Hepatocyte (in vitro differentiated cells): ENCODE data around the gene POLR2L. TPM values are rescaled to one million over a fixed set of nuclear protein-coding genes. Genes with fewer than 3 reads are reported as not detected.

Experiments used
- DNase-seq: peaks from one replicate; pipeline ENCODE4 v3.0.0-alpha.2; 2016; ENCODE audit warnings: low spot score
- H2AFZ ChIP-seq: fragments of 200-600 bp; sonication (generic); 2 replicates; pipeline ENCODE4 v1.6.0; 2016; ENCODE audit warnings: antibody characterized with exemption, mild to moderate bottlenecking
- H3K27ac ChIP-seq: fragments of 200-600 bp; sonication (generic); 2 replicates; pipeline ENCODE4 v1.5.1; 2016; ENCODE audit warnings: mild to moderate bottlenecking
- H3K27me3 ChIP-seq: fragments of 200-600 bp; sonication (generic); 2 replicates; pipeline ENCODE4 v1.6.1; 2016
- H3K36me3 ChIP-seq: fragments of 200-600 bp; sonication (generic); replicated peaks from 2 replicates; pipeline ENCODE4 v1.5.1; 2016; ENCODE audit warnings: low read depth; ENCODE audit not compliant: insufficient read depth
- H3K4me1 ChIP-seq: fragments of 200-600 bp; sonication (generic); 2 replicates; pipeline ENCODE4 v1.5.1; 2016; ENCODE audit warnings: mild to moderate bottlenecking, moderate library complexity; ENCODE audit not compliant: insufficient read depth
- H3K4me2 ChIP-seq: fragments of 200-600 bp; sonication (generic); 2 replicates; pipeline ENCODE4 v1.6.0; 2016
- H3K4me3 ChIP-seq: fragments of 200-600 bp; sonication (generic); 2 replicates; pipeline ENCODE4 v1.5.1; 2016; ENCODE audit warnings: mild to moderate bottlenecking
- H3K79me2 ChIP-seq: fragments of 200-600 bp; sonication (generic); 2 replicates; pipeline ENCODE4 v1.6.0; 2017; ENCODE audit warnings: mild to moderate bottlenecking
- H3K9me2 ChIP-seq: fragments of 200-600 bp; sonication (generic); replicated peaks from 2 replicates; pipeline ENCODE4 v1.6.0; 2017; ENCODE audit warnings: mild to moderate bottlenecking; ENCODE audit not compliant: insufficient read depth
- H3K9me3 ChIP-seq: fragments of 200-600 bp; sonication (generic); 2 replicates; pipeline ENCODE4 v1.5.1; 2016; ENCODE audit warnings: low read depth, mild to moderate bottlenecking
- H4K20me1 ChIP-seq: fragments of 200-600 bp; sonication (generic); 2 replicates; pipeline ENCODE4 v1.6.0; 2016; ENCODE audit warnings: mild to moderate bottlenecking; ENCODE audit not compliant: insufficient read depth, poor library complexity, severe bottlenecking
- CTCF ChIP-seq: fragments of 200-600 bp; sonication (generic); IDR thresholded peaks from 2 replicates; pipeline ENCODE4 v1.5.1; 2016; ENCODE audit warnings: antibody characterized with exemption, mild to moderate bottlenecking; ENCODE audit not compliant: poor library complexity
- EZH2 ChIP-seq: fragments of 200-600 bp; sonication (generic); IDR thresholded peaks from 2 replicates; pipeline ENCODE4 v1.6.1; 2016; ENCODE audit warnings: antibody characterized with exemption, mild to moderate bottlenecking, borderline replicate concordance
- EZH2phosphoT487 ChIP-seq: fragments of 200-600 bp; sonication (generic); IDR thresholded peaks from one replicate; pipeline ENCODE4 v1.6.1; 2018; ENCODE audit warnings: antibody characterized with exemption, mild to moderate bottlenecking, low read depth, moderate library complexity; ENCODE audit not compliant: unreplicated experiment, severe bottlenecking
- WGBS: methylation state at CpG from one replicate; pipeline ENCODE4 v1.1.6; 2016; ENCODE audit warnings: low lambda C conversion rate; ENCODE audit errors: missing lambda C conversion rate; 5-methylcytosine and 5-hydroxymethylcytosine counted together
- polyA plus RNA-seq: library from polyadenylated mRNA; unstranded; fragments of >200 nt; fragmentation: Nextera tagmentation; extraction: Ambion mirVana; gene quantifications from 2 replicates; pipeline ENCODE4 v1.2.1, GENCODE V29; 2016
- total RNA-seq: library from RNA; depleted of rRNA; stranded (reverse); fragments of >200 nt; gene quantifications from 2 replicates; pipeline ENCODE4 v1.2.3, GENCODE V29; 2014

POLR2L gene
- total and polyA plus RNA-seq, 2 experiments from 2014 or later = 38.0 to 372 TPM

- H3K9me2 ChIP-seq = no peaks in the 10 kb centered on the region
- no peak overlapping the region for H3K4me3 ChIP-seq
- H3K79me2 ChIP-seq = peaks cover 21% of the 10 kb centered on the region
- no peak overlapping the region for H2AFZ ChIP-seq
- peaks cover 17% of the 10 kb centered on the region for H4K20me1 ChIP-seq
- H3K4me2 ChIP-seq = no peak overlapping the region
- WGBS = 95% methylated on average over 9 of the region's 11 CpGs
- peaks cover 15% of the 10 kb centered on the region for H3K4me1 ChIP-seq
- H3K27ac ChIP-seq = no peak overlapping the region
- H3K9me3 ChIP-seq = no peaks in the 10 kb centered on the region
- TF ChIP-seq EZH2phosphoT487 (no peak), CTCF (no peak)
- H3K36me3 ChIP-seq = no peaks in the 10 kb centered on the region
- DNase-seq = no peak
- no peaks in the 10 kb centered on the region for H3K27me3 ChIP-seq
Measured at GRCh38 chr11:815675-816432, 26.5 kb downstream of the POLR2L start.

GRCh38 chr11:813456-814096 lies 28.8 kb downstream of the POLR2L start:
- 91% methylated on average over 9 of the region's 9 CpGs for WGBS
- DNase-seq = no peak
- H2AFZ ChIP-seq = no peak overlapping the region

GRCh38 chr11:813072-813455 lies 29.3 kb downstream of the POLR2L start:
- DNase-seq = no peak
- Histone ChIP-seq H4K20me1 (peaks cover 22% of the 10 kb centered on the region), H3K36me3 (no peaks in the 10 kb centered on the region), H3K27ac (no peak overlapping the region), H3K4me1 (peaks cover 7% of the 10 kb centered on the region), H3K9me3 (no peaks in the 10 kb centered on the region), H3K4me2 (no peak overlapping the region), H3K79me2 (peaks cover 34% of the 10 kb centered on the region), H2AFZ (no peak overlapping the region), H3K4me3 (no peak overlapping the region), H3K27me3 (no peaks in the 10 kb centered on the region), H3K9me2 (no peaks in the 10 kb centered on the region)
- WGBS = 98% methylated on average over 6 of the region's 6 CpGs
- TF ChIP-seq EZH2 (no peak), CTCF (no peak), EZH2phosphoT487 (no peak)

More at GRCh38 chr11:813456-814096, 28.8 kb downstream of the POLR2L start:
- H3K36me3 ChIP-seq = no peaks in the 10 kb centered on the region
- no peaks in the 10 kb centered on the region for H3K9me3 ChIP-seq
- H4K20me1 ChIP-seq = peaks cover 22% of the 10 kb centered on the region
- no peak overlapping the region for H3K4me2 ChIP-seq
- peaks cover 28% of the 10 kb centered on the region for H3K79me2 ChIP-seq
- no peak for TF ChIP-seq EZH2phosphoT487
- no peak for TF ChIP-seq EZH2
- TF ChIP-seq CTCF = no peak
- H3K4me1 ChIP-seq = peaks cover 9% of the 10 kb centered on the region
- no peak overlapping the region for H3K27ac ChIP-seq
- no peak overlapping the region for H3K4me3 ChIP-seq
- no peaks in the 10 kb centered on the region for H3K9me2 ChIP-seq
- H3K27me3 ChIP-seq = no peaks in the 10 kb centered on the region
